Type B pancreatic cell (in vitro differentiated cells): ENCODE measurements around the gene TTC29. TPM values are rescaled to one million over a fixed set of nuclear protein-coding genes. Genes with fewer than 3 reads are reported as not detected.
"Not testable (repeated sequence)": the region's sequence is repeated elsewhere in the genome, so short reads cannot be mapped to it uniquely, and the experiment has no call there.

ENCODE experiments used
- DNase-seq: peaks from one replicate; pipeline ENCODE4 v3.0.0; 2021; ENCODE audit warnings: mixed read lengths; ENCODE audit not compliant: unreplicated experiment; ENCODE audit errors: extremely low spot score
- H3K27ac Mint-ChIP-seq: 2 replicates; pipeline ENCODE4 v1.8.0; 2021; ENCODE audit warnings: mild to moderate bottlenecking, mixed read lengths
- H3K27me3 Mint-ChIP-seq: 2 replicates; pipeline ENCODE4 v1.8.0; 2021; ENCODE audit warnings: mixed read lengths
- H3K36me3 Mint-ChIP-seq: 2 replicates; pipeline ENCODE4 v1.8.0; 2021; ENCODE audit warnings: mixed read lengths
- H3K4me1 Mint-ChIP-seq: one replicate; pipeline ENCODE4 v1.8.0; 2021; ENCODE audit warnings: mixed read lengths; ENCODE audit not compliant: unreplicated experiment
- H3K4me3 Mint-ChIP-seq: 2 replicates; pipeline ENCODE4 v1.8.0; 2021; ENCODE audit warnings: mild to moderate bottlenecking, mixed read lengths
- H3K9me3 Mint-ChIP-seq: 2 replicates; pipeline ENCODE4 v1.8.0; 2021; ENCODE audit warnings: mixed read lengths
- CTCF ChIP-seq: fragments of 200-600 bp; sonication (generic); conservative IDR thresholded peaks from 2 replicates; pipeline ENCODE4 v1.5.0; 2021; ENCODE audit warnings: antibody characterized with exemption, mild to moderate bottlenecking
- total RNA-seq: library from RNA; stranded (reverse); gene quantifications from 2 replicates; pipeline ENCODE4 v1.2.1, GENCODE V29; 2021; ENCODE audit warnings: low replicate concordance

Gene TTC29
- total RNA-seq, 1 donor from 2014 or later = 2.8 TPM

GRCh38 chr4:146763560-146763959, 182.1 kb downstream of the TTC29 start:
- H3K9me3 Mint-ChIP-seq = no peaks in the 10 kb centered on the region
- DNase-seq = no peak
- H3K27ac Mint-ChIP-seq = no peak overlapping the region
- no peaks in the 10 kb centered on the region for H3K36me3 Mint-ChIP-seq
- no peak for TF ChIP-seq CTCF
- H3K4me3 Mint-ChIP-seq = no peak overlapping the region
- no peaks in the 10 kb centered on the region for H3K4me1 Mint-ChIP-seq
- H3K27me3 Mint-ChIP-seq = no peaks in the 10 kb centered on the region

- TF ChIP-seq CTCF = no peak
- no peak overlapping the region for H3K27ac Mint-ChIP-seq
- no peak overlapping the region for H3K4me3 Mint-ChIP-seq
- no peaks in the 10 kb centered on the region for H3K9me3 Mint-ChIP-seq
- H3K27me3 Mint-ChIP-seq = no peaks in the 10 kb centered on the region
- no peak for DNase-seq
- no peaks in the 10 kb centered on the region for H3K4me1 Mint-ChIP-seq
- H3K36me3 Mint-ChIP-seq = no peaks in the 10 kb centered on the region
Observed at GRCh38 chr4:146762016-146762415, 183.6 kb downstream of the TTC29 start.

- no peaks in the 10 kb centered on the region for H3K4me1 Mint-ChIP-seq
- no peak for TF ChIP-seq CTCF
- peaks cover 20% of the 10 kb centered on the region for H3K27me3 Mint-ChIP-seq
- no peaks in the 10 kb centered on the region for H3K9me3 Mint-ChIP-seq
- H3K27ac Mint-ChIP-seq = no peak overlapping the region
- no peak overlapping the region for H3K4me3 Mint-ChIP-seq
- DNase-seq = no peak
- H3K36me3 Mint-ChIP-seq = no peaks in the 10 kb centered on the region
Observed at GRCh38 chr4:146742416-146742815, 203.2 kb downstream of the TTC29 start.

- Mint-ChIP-seq H3K4me1 (no peaks in the 10 kb centered on the region), H3K27me3 (peaks cover 30% of the 10 kb centered on the region), H3K9me3 (no peaks in the 10 kb centered on the region), H3K27ac (no peak overlapping the region), H3K4me3 (no peak overlapping the region), H3K36me3 (no peaks in the 10 kb centered on the region)
- no peak for TF ChIP-seq CTCF
- DNase-seq = no peak
Observed at GRCh38 chr4:146739182-146739581, 206.5 kb downstream of the TTC29 start.

GRCh38 chr4:146723519-146723918, 222.1 kb downstream of the TTC29 start:
- H3K36me3 Mint-ChIP-seq, H3K4me1 Mint-ChIP-seq, H3K27me3 Mint-ChIP-seq, DNase-seq, H3K27ac Mint-ChIP-seq, H3K4me3 Mint-ChIP-seq, H3K9me3 Mint-ChIP-seq: not testable (repeated sequence)

- no peaks in the 10 kb centered on the region for H3K27me3 Mint-ChIP-seq
- no peak for TF ChIP-seq CTCF
- no peaks in the 10 kb centered on the region for H3K36me3 Mint-ChIP-seq
- H3K4me1 Mint-ChIP-seq = no peaks in the 10 kb centered on the region
- no peak overlapping the region for H3K27ac Mint-ChIP-seq
- H3K4me3 Mint-ChIP-seq = no peak overlapping the region
- H3K9me3 Mint-ChIP-seq = no peaks in the 10 kb centered on the region
- no peak for DNase-seq
Observed at GRCh38 chr4:146709956-146710355, 235.7 kb downstream of the TTC29 start.
